PC-3 (cell line): ENCODE data around the gene KLKB1.

Experiments
- CTCF ChIP-seq: fragments of 300-600 bp; sonication (generic); conservative IDR thresholded peaks from 2 replicates; pipeline ENCODE4 v1.5.1; 2017; ENCODE audit warnings: antibody characterized with exemption, low read depth, mild to moderate bottlenecking, low read length
- EZH2 ChIP-seq: fragments of 300-600 bp; sonication (generic); IDR thresholded peaks from one replicate; pipeline ENCODE4 v1.6.1; 2017; ENCODE audit warnings: antibody characterized with exemption, mild to moderate bottlenecking, low read length; ENCODE audit not compliant: unreplicated experiment
- EZH2phosphoT487 ChIP-seq: fragments of 300-600 bp; sonication (generic); IDR thresholded peaks from 2 replicates; pipeline ENCODE4 v1.6.1; 2018; ENCODE audit warnings: mild to moderate bottlenecking, antibody characterized with exemption, low read length, borderline replicate concordance

GRCh38 chr4:186203406-186203805 is 23.9 kb upstream of the KLKB1 start:
- no peak for TF ChIP-seq EZH2
- no peak for TF ChIP-seq CTCF
- no peak for TF ChIP-seq EZH2phosphoT487
